SIG-M5 treated with dmso at 0.1 percent for 504 hours (cell line): ENCODE measurements around the gene STK39.

Experiments
- DNase-seq: peaks from one replicate; lab custom pipeline; 2025; ENCODE audit not compliant: unreplicated experiment; lab: John Stamatoyannopoulos, UW

Gene STK39

DNA sequence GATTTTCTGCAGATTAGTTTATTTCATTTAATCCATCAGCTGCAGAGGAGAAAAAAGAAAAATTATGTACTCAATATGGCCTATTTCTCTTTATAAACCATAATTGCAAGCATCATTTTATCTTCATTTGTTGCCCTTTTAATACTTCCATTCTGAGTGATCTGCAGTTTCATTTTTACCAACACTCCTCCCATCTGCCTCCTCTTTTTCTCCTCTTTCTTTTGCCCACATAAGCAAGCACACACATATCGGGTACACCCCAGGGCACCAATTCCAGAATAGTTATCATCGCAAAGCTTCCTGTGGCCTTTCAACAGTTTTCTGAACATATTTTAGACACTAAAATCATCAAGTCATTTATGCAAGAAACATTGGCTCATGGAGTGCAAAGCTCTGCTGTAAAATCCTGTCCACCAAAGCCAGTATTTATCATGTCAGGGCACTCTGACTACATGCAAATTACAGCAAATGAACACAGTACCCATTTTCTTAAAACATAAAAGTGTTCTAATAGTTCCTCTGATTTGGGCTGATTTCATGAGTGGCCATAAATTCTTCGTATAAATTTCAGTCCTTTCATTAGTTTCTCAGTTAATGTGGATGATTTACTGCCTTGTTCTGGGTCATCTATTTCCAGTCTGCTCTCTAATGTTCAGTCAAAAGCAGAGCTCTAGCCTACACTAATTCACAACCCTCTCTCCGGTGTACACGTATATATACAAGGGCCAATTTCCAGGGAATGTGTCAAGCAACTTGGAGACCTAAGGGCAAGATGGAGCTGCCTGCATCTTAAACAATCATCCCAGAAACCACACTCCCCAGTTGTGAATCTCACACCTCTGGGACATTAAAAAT lies 281.3 kb downstream of the STK39 start:
- no peak for DNase-seq

- no peak for DNase-seq
Observed at GRCh38 chr2:167964650-167965413, 282.6 kb downstream of the STK39 start.

- DNase-seq, result no peak
Observed at GRCh38 chr2:167963899-167964649, 283.3 kb downstream of the STK39 start.

- no peak for DNase-seq
Observed at GRCh38 chr2:167962436-167963226, 284.8 kb downstream of the STK39 start.

GRCh38 chr2:167961536-167962048 lies 285.8 kb downstream of the STK39 start:
- no peak for DNase-seq

DNA sequence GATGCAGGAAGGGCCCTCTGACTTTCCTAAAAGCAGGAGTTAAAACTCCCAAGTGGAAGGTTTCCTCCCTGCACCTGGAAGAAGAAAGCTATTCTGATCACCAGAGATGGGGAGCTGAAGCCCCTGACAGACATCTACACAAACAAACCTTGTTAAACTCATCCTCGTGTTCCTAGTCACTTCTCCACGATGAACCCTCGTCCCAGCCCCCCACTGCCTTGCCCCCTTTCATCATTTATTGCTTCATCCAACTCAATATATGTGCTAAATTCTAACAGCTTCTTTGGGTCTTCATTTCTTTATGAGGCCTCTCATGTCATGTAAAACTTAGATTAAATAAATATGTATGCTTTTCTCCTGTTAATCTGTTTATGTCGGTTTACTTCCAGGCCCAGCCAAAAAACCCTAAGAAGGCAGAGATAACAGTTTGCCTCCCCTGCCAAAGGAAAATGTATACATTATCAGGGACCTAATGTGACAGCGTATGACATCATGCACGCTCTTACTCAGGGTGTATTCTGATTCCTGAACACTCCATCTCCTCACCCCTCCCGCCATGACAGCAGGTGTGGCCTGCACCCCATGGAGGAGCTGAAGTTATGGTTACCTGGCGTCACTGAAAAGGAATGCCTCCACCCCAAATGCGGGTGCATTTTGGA lies 287.2 kb downstream of the STK39 start:
- no peak for DNase-seq

- DNase-seq, result no peak
Observed at GRCh38 chr2:167957662-167958061, 289.7 kb downstream of the STK39 start.

- no peak for DNase-seq
Observed at GRCh38 chr2:167955264-167955906, 292.0 kb downstream of the STK39 start.

DNA sequence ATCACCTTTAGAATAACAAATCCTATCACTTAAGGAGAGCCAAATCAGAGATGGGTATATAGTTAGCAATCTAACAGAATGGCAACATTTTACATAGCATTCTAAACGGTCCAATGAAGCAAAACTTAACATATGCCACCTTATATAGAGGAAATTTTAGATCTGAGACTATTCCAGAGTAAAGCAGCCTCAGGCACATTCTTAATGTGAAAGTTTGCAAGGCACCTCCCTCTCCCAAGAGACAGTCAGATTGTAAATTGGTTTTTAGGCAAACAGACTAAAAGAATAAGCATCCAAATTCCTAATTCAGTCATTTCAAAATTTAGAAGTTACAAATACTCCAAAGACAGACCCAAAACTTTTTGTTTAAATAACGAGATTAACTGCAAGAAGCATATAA lies 292.9 kb downstream of the STK39 start:
- no peak for DNase-seq

DNA sequence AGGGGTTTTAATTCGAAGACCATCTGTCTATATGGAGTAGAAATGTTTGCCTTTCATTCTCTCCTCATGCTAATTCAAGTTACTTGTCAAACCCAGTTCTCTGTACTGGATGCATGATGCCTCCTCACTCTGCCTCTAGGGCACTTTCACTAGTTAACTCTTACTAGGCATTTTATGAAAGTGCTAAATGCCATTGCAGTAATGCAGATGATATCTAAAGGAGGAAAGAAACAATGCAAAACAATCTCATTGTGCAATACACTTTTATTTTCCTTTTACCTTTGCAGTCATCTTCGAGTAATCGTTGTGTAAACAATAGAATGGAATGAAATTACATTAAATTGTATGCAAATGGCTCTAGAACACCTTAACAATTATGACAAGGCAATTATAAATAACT lies 293.6 kb downstream of the STK39 start:
- DNase-seq, result no peak

- DNase-seq, result no peak
Observed at GRCh38 chr2:167950571-167950970, 296.8 kb downstream of the STK39 start.

GRCh38 chr2:167946441-167946841 lies 301.0 kb downstream of the STK39 start:
- no peak for DNase-seq

DNA sequence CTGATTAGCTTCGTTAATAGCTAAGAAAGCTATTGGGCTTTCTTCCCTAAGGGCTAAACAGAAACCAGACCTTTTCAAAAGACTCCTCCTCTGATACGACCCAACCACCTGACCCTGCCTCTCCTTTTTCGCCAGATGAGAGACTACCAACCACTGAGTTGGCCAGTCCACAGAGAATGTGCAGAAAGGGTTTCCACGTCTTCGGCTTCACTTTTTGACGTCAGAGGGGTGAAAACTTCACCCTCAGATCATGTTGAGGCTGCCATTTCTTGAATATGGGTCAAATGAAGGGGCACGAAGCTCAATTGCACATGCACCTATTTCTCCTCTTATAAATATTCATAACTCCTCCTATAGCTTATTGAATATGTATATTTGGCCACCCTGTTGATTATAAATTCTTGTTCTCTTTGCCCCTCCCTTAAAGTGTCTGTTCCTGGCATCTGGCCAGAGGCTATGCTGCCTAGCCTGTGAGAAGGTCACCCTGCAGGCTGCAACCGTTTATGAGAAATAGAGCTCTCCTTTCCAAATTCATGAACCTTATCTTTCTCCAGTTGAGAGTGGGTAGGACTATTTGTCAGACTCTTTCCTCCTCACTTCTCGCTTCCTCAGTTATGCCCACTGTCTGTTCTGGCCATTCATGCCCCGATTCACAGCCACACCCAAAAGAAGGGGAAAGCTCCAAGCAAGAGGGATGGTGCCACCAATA lies 301.6 kb downstream of the STK39 start:
- no peak for DNase-seq

- DNase-seq, result no peak
Observed at GRCh38 chr2:167944825-167945659, 302.4 kb downstream of the STK39 start.

GRCh38 chr2:167943897-167944296 lies 303.5 kb downstream of the STK39 start:
- DNase-seq, result no peak

DNA sequence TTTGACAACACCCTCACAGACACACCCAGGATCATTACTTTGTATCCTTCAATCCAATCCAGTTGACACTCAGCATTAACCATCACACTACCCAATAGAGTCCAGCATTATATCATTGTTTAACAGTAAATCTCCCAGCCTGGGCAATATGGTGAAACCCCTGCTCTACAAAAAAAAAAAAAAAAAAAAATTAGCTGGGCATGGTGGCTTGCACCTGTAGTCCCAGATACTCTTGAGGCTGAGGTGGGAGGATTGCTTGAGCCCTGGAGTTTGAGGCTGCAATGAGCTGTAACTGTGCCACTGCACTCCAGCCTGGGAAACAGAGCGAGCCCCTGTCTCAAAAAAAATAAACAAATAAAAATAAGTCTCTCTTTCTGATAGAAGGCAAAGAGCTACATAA lies 304.0 kb downstream of the STK39 start:
- no peak for DNase-seq

GRCh38 chr2:167942366-167943081 lies 304.9 kb downstream of the STK39 start:
- DNase-seq, result no peak
